ENCODE results near the gene ZNF689. TPM values are rescaled to one million over a fixed set of nuclear protein-coding genes. Genes with fewer than 3 reads are reported as not detected.

ZNF689 gene
- total RNA-seq, 1 donor from 2014 or later = 14.6 TPM

DNA sequence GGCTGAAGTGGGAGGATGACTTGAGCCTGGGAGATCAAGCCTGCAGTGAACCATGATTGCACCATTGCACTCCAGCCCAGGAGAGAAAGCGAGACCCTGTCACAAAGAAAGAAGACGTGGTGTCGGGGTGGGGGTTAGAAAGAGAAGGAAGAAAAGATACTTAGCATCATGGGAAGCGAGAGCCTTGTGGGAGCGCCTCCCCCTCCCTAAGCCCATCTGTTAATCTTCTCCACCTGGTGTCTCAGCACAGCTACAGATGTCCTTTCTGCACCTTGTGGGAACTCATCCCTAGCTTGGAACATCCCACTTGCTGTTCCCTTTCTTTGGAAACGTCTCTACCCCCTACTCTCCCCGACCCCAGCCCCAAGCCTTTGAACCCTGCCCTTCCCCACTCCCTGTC is 44.7 kb downstream of the ZNF689 start:
- Mint-ChIP-seq H3K27me3 (ENCODE audit: unreplicated experiment) (peaks cover 10% of the 10 kb centered on the region), H3K36me3 (ENCODE audit: unreplicated experiment) (no peaks in the 10 kb centered on the region), H3K27ac (ENCODE audit: unreplicated experiment) (peak overlapping the region; percentile 97), H3K4me3 (ENCODE audit: unreplicated experiment) (peak overlapping the region; percentile 76), H3K4me1 (ENCODE audit: low read depth, unreplicated experiment) (peaks cover 27% of the 10 kb centered on the region), H3K9me3 (ENCODE audit: unreplicated experiment) (peaks cover 18% of the 10 kb centered on the region)
- TF ChIP-seq CTCF (IDR thresholded peaks at IDR 0.05; ENCODE audit: partially characterized antibody, unreplicated experiment) = no peak
- DNase-seq = peak; percentile 31

DNA sequence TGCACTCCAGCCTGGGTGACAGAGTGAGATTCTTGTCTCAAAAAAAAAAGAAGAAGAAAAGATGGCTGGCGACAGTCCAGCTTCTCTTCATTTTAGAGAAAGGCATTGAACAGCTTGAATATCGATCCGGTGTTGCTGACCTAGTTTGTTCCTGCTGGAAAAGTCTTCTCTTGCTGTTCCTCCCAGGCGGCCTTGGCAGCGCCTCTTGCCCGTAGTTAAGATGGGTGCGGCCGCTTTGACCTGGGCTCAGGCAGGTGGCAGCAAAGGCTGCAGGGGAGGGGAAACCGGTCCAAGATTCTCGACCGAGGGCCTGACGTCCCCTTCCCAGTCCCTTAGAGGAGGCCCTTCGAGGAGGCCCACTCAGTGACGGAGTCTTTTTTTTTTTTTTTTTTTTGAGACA is 48.2 kb downstream of the ZNF689 start:
- Mint-ChIP-seq H3K4me1 (ENCODE audit: low read depth, unreplicated experiment) (peaks cover 33% of the 10 kb centered on the region), H3K27me3 (ENCODE audit: unreplicated experiment) (peaks cover 15% of the 10 kb centered on the region), H3K27ac (ENCODE audit: unreplicated experiment) (no peak overlapping the region), H3K9me3 (ENCODE audit: unreplicated experiment) (peaks cover 20% of the 10 kb centered on the region), H3K4me3 (ENCODE audit: unreplicated experiment) (no peak overlapping the region), H3K36me3 (ENCODE audit: unreplicated experiment) (no peaks in the 10 kb centered on the region)
- TF ChIP-seq CTCF (IDR thresholded peaks at IDR 0.05; ENCODE audit: partially characterized antibody, unreplicated experiment) = no peak
- no peak for DNase-seq

GRCh38 chr16:30561089-30561816 is 48.9 kb downstream of the ZNF689 start:
- peaks cover 30% of the 10 kb centered on the region for H3K4me1 Mint-ChIP-seq (ENCODE audit: low read depth, unreplicated experiment)
- H3K4me3 Mint-ChIP-seq (ENCODE audit: unreplicated experiment) = peak overlapping the region; percentile 4
- H3K27ac Mint-ChIP-seq (ENCODE audit: unreplicated experiment) = no peak overlapping the region
- TF ChIP-seq CTCF (IDR thresholded peaks at IDR 0.05; ENCODE audit: partially characterized antibody, unreplicated experiment) = no peak
- peaks cover 17% of the 10 kb centered on the region for H3K27me3 Mint-ChIP-seq (ENCODE audit: unreplicated experiment)
- H3K36me3 Mint-ChIP-seq (ENCODE audit: unreplicated experiment) = no peaks in the 10 kb centered on the region
- peaks cover 17% of the 10 kb centered on the region for H3K9me3 Mint-ChIP-seq (ENCODE audit: unreplicated experiment)
- DNase-seq = no peak

DNA sequence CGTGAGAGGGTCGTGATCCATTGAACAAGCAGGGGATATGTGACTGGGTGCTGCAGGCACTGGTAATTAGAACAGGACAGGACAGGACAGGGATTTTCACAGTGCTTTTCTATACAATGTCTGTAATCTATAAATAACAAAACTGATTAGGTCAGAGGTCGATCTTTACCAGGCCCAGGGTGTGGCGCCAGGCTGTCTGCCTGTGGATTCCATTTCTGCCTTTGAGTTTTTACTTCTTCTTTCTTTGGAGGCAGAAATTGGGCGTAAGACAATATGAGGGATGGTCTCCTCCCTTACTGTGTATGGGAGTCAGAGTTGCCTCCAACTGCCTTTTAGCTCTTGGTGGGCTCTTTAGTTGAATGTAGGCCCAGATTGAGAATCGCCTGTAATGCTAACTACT is 50.5 kb downstream of the ZNF689 start:
- Mint-ChIP-seq H3K4me3 (ENCODE audit: unreplicated experiment) (peak overlapping the region; percentile 85), H3K4me1 (ENCODE audit: low read depth, unreplicated experiment) (peaks cover 23% of the 10 kb centered on the region), H3K27me3 (ENCODE audit: unreplicated experiment) (peaks cover 12% of the 10 kb centered on the region), H3K9me3 (ENCODE audit: unreplicated experiment) (peaks cover 12% of the 10 kb centered on the region), H3K36me3 (ENCODE audit: unreplicated experiment) (no peaks in the 10 kb centered on the region), H3K27ac (ENCODE audit: unreplicated experiment) (peak overlapping the region; percentile 99)
- no peak for DNase-seq
- TF ChIP-seq CTCF (IDR thresholded peaks at IDR 0.05; ENCODE audit: partially characterized antibody, unreplicated experiment) = no peak

GRCh38 chr16:30558789-30559377 is 51.3 kb downstream of the ZNF689 start:
- no peak for DNase-seq
- Mint-ChIP-seq H3K27me3 (ENCODE audit: unreplicated experiment) (peaks cover 12% of the 10 kb centered on the region), H3K27ac (ENCODE audit: unreplicated experiment) (peak overlapping the region; percentile 99), H3K4me3 (ENCODE audit: unreplicated experiment) (peak overlapping the region; percentile 85), H3K36me3 (ENCODE audit: unreplicated experiment) (peaks cover 6% of the 10 kb centered on the region), H3K9me3 (ENCODE audit: unreplicated experiment) (peaks cover 12% of the 10 kb centered on the region), H3K4me1 (ENCODE audit: low read depth, unreplicated experiment) (peaks cover 25% of the 10 kb centered on the region)
- TF ChIP-seq CTCF (IDR thresholded peaks at IDR 0.05; ENCODE audit: partially characterized antibody, unreplicated experiment) = no peak
